Measurements from ENCODE around the gene IQCM. TPM values are rescaled to one million over a fixed set of nuclear protein-coding genes. Genes with fewer than 3 reads are reported as not detected.

IQCM gene
- total and polyA plus RNA-seq, 10 donors, result not detected

DNA sequence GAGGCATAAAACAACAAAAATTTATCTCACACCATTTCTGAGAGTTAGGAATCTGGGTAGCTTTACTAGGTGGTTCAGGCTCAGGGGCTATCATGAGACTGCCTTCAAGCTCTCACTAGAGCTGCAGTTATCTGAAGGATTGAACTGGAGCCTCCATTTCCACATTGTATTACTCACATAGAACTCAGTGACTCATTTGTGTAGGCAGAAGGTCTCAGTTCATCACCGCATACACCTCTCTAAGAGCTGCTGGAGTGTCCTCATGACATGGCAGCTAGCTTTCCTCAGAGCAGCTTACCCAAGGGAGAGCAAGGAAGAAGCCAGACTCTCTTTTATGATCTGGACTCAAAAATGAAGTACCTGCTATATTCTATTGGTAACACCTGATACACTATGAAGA, 389.2 kb downstream of the IQCM start:
- H3K36me3 ChIP-seq, result no peaks in the 10 kb centered on the region
- H3K4me3 ChIP-seq, result no peak overlapping the region
- no peak for DNase-seq
- TF ChIP-seq POLR2AphosphoS5 (IDR thresholded peaks at IDR 0.05) (no peak), POLR2A (IDR thresholded peaks at IDR 0.05) (no peak)
- TF ChIP-seq, protein P1, sequence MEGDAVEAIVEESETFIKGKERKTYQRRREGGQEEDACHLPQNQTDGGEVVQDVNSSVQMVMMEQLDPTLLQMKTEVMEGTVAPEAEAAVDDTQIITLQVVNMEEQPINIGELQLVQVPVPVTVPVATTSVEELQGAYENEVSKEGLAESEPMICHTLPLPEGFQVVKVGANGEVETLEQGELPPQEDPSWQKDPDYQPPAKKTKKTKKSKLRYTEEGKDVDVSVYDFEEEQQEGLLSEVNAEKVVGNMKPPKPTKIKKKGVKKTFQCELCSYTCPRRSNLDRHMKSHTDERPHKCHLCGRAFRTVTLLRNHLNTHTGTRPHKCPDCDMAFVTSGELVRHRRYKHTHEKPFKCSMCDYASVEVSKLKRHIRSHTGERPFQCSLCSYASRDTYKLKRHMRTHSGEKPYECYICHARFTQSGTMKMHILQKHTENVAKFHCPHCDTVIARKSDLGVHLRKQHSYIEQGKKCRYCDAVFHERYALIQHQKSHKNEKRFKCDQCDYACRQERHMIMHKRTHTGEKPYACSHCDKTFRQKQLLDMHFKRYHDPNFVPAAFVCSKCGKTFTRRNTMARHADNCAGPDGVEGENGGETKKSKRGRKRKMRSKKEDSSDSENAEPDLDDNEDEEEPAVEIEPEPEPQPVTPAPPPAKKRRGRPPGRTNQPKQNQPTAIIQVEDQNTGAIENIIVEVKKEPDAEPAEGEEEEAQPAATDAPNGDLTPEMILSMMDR (IDR thresholded peaks at IDR 0.05 in 8 of 11, conservative IDR thresholded peaks at IDR 0.05 in 3 of 11), result no peak
- H3K27ac ChIP-seq, result no peak overlapping the region
- no peaks in the 10 kb centered on the region for H3K9me3 ChIP-seq
- WGBS, 5 donors, result 83 to 98% (median 94%) methylated on average over 1 of the region's 1 CpG
- H3K4me1 ChIP-seq, result no peaks in the 10 kb centered on the region
- no peaks in the 10 kb centered on the region for H3K27me3 ChIP-seq (replicated peaks in 1 of 7)
- intact Hi-C loops (cut with DNase I; ENCODE audit: low total_unique reads), result no loop called here

DNA sequence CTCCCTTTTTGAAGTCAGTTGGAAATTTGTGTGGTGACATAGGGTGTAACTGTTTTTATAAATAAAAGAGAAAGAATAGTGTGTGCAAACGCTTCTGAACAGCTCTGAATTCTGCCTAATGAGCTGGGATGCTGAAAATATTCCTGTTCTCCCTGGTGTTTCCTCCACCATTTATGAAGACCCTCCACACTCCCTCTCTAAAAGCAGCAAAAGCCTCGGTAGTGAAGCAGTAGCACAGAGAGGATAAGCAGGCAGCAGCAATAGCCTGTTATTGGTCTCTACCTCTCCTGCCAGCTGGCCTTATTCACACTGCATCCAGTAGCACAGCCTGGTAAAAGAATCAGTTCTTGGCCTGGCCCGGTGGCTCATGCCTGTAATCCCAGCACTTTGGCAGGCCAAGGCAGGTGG, 406.1 kb downstream of the IQCM start:
- no peak for TF ChIP-seq POLR2A (IDR thresholded peaks at IDR 0.05)
- TF ChIP-seq, protein P1 (IDR thresholded peaks at IDR 0.05 in 8 of 11, conservative IDR thresholded peaks at IDR 0.05 in 3 of 11), result no peak
- no peak for TF ChIP-seq POLR2AphosphoS5 (IDR thresholded peaks at IDR 0.05)
- DNase-seq, result no peak
- H3K9me3 ChIP-seq, result peaks cover 0 to 12% (median 4%) of the 10 kb centered on the region in 8 donors
- intact Hi-C loops (cut with DNase I; ENCODE audit: low total_unique reads), result no loop called here
- H3K27ac ChIP-seq, result no peak overlapping the region
- H3K4me3 ChIP-seq, result no peak overlapping the region
- H3K27me3 ChIP-seq (replicated peaks in 1 of 7), result no peaks in the 10 kb centered on the region
- no peaks in the 10 kb centered on the region for H3K4me1 ChIP-seq
- no peaks in the 10 kb centered on the region for H3K36me3 ChIP-seq
- WGBS, 5 donors, result 73 to 89% (median 77%) methylated on average over 3 of the region's 3 CpGs

DNA sequence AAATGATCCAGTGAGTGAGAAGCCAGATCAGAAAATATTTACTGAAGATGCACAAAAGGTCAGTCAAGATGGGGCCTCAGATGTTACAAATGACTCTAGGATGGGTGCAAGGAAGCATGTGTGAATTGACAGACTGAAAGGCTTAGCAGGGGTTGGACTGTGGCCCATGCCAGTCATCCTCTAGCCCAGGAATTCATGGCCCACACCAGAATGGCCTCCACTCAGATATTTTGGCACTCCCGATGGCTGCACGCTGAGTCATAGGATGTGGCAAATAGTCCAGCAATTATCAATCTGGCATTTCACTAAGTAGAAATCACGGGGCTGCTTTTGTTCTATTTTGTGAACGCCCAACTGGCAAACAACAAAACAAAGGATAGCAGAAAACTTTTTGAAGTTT, 406.5 kb downstream of the IQCM start:
- no peak for TF ChIP-seq POLR2A (IDR thresholded peaks at IDR 0.05)
- TF ChIP-seq, protein P1 (IDR thresholded peaks at IDR 0.05 in 8 of 11, conservative IDR thresholded peaks at IDR 0.05 in 3 of 11), result no peak
- TF ChIP-seq POLR2AphosphoS5 (IDR thresholded peaks at IDR 0.05), result no peak
- no peaks in the 10 kb centered on the region for H3K4me1 ChIP-seq
- H3K36me3 ChIP-seq, result no peaks in the 10 kb centered on the region
- 67 to 83% (median 75%) methylated on average over 4 of the region's 4 CpGs for WGBS, 5 donors
- no peaks in the 10 kb centered on the region for H3K27me3 ChIP-seq (replicated peaks in 1 of 7)
- H3K4me3 ChIP-seq, result no peak overlapping the region
- H3K9me3 ChIP-seq, result peaks cover 0 to 12% (median 4%) of the 10 kb centered on the region in 8 donors
- no peak for DNase-seq
- intact Hi-C loops (cut with DNase I; ENCODE audit: low total_unique reads), result no loop called here
- no peak overlapping the region for H3K27ac ChIP-seq

DNA sequence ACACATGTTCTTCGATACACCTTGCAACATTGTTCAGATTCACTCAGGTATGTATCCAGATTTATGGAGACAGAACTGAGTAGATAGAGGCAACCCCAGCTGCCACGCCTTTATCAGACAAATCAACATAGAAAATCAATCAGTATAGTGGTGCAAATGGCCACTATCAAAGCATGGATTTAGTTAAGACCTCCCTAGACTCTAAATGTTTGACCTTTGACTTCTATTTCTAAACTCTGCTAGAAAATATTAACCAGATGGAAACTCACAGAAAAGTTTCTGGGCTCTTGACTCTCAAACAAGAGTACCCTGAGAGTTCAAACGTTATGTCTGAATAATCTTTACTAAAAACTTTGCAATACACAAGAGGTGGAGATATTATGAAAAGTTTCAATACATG, 411.5 kb downstream of the IQCM start:
- whole genome bisulfite sequencing, 5 donors, result 50 to 75% (median 65%) methylated on average over 3 of the region's 3 CpGs
- peaks cover 0 to 12% (median 4%) of the 10 kb centered on the region in 8 donors for H3K9me3 ChIP-seq

More for the DNA sequence above, 411.5 kb downstream of the IQCM start:
- intact Hi-C loops (cut with DNase I; ENCODE audit: low total_unique reads), result no loop called here
- TF ChIP-seq, protein P1 (IDR thresholded peaks at IDR 0.05 in 8 of 11, conservative IDR thresholded peaks at IDR 0.05 in 3 of 11), result no peak
- TF ChIP-seq POLR2AphosphoS5 (IDR thresholded peaks at IDR 0.05), result no peak
- no peak for TF ChIP-seq POLR2A (IDR thresholded peaks at IDR 0.05)
- Histone ChIP-seq H3K27me3 (replicated peaks in 1 of 7) (no peaks in the 10 kb centered on the region), H3K27ac (no peak overlapping the region), H3K4me3 (no peak overlapping the region), H3K36me3 (no peaks in the 10 kb centered on the region), H3K4me1 (no peaks in the 10 kb centered on the region)
- no peak for DNase-seq

Measured in spleen (tissue), 11 donors.